ENCODE results near the gene QSER1. TPM values are rescaled to one million over a fixed set of nuclear protein-coding genes. Genes with fewer than 3 reads are reported as not detected.

The QSER1 gene
- total RNA-seq, 1 experiment from 2014 or later: 111 TPM

DNA sequence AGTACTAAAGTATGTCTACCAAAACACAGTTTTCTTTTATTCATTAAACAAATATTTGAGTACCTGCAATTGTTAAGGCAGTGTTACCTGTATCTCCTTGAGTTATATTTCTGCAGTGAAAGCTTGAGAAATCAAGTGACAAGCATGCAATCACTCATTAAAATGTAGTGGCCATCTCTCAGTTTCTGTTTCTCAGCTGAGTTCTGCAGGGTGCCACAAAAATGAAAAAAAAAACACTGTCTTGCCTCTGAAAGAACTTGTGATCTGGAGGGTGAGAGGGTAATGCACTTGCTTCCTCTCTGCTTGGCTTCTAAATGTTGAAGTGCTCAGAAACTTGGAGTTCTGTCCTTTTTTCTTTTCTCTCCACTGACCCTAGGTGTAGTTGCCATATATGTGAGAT, 6.8 kb downstream of the QSER1 start:
- BruUV-seq (replicated peaks): no TSS peak
- POLR2A ChIA-PET (ENCODE audit: low non-redundant PET): no interaction called here
- Histone ChIP-seq H3K4me1 (ENCODE audit: insufficient read depth, low read length, poor library complexity, severe bottlenecking) (peaks cover 15% of the 10 kb centered on the region), H3K9me3 (ENCODE audit: low read depth, low read length, poor library complexity, severe bottlenecking) (no peaks in the 10 kb centered on the region), H3K36me3 (ENCODE audit: insufficient read depth, low read length, poor library complexity, severe bottlenecking) (no peaks in the 10 kb centered on the region), H3K4me3 (ENCODE audit: low read depth, low read length, poor library complexity, severe bottlenecking) (no peak overlapping the region), H3K27me3 (replicated peaks; ENCODE audit: insufficient read depth, low read depth, low read length, poor library complexity) (no peaks in the 10 kb centered on the region), H3K27ac (ENCODE audit: low read depth, low read length, poor library complexity, severe bottlenecking) (no peak overlapping the region)
- TF ChIP-seq EZH2 (IDR thresholded peaks at IDR 0.05; ENCODE audit: borderline replicate concordance, low read depth, low read length, poor library complexity, severe bottlenecking) (no peak), CTCF (conservative IDR thresholded peaks at IDR 0.05; ENCODE audit: low read depth, low read length) (no peak)
- CTCF ChIA-PET: no interaction called here
- intact Hi-C loops (cut with micrococcal nuclease; ENCODE audit: unreplicated experiment): no loop called here
- no peak for DNase-seq (ENCODE audit: low spot score)

DNA sequence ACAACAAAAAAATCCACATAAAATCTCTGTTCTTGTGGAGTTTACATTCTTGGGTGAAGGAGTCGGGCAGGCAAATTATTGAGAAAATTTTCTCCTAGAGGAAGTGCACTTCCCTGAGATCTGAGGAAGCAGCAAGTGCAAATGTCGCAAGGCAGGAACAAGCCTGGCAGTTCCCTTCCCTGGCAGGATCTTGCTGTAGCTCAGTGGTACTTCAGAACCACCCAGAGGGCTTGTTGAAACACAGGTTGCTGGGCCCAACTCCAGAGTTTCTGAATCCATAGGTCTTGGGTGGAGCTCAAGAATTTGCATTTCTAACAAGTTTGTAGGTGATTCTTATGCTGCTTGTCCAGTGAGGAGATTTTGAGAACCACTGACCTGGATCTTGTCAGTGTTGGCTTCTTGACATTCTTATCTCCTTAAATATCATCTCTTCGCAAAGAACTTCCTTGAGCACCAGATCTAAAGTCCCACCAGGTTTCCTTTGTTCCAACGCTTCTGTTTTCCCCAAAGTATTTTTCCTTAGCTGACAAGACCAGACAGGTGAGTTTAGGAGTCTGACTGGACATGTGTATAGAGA, 9.6 kb downstream of the QSER1 start:
- no TSS peak for BruUV-seq (replicated peaks)
- H3K4me1 ChIP-seq (ENCODE audit: insufficient read depth, low read length, poor library complexity, severe bottlenecking): peaks cover 15% of the 10 kb centered on the region
- H3K4me3 ChIP-seq (ENCODE audit: low read depth, low read length, poor library complexity, severe bottlenecking): no peak overlapping the region
- H3K27me3 ChIP-seq (replicated peaks; ENCODE audit: insufficient read depth, low read depth, low read length, poor library complexity): no peaks in the 10 kb centered on the region
- intact Hi-C loops (cut with micrococcal nuclease; ENCODE audit: unreplicated experiment): no loop called here
- POLR2A ChIA-PET (ENCODE audit: low non-redundant PET): no interaction called here
- CTCF ChIA-PET: no interaction called here
- DNase-seq (ENCODE audit: low spot score): no peak
- TF ChIP-seq EZH2 (IDR thresholded peaks at IDR 0.05; ENCODE audit: borderline replicate concordance, low read depth, low read length, poor library complexity, severe bottlenecking) (no peak), CTCF (conservative IDR thresholded peaks at IDR 0.05; ENCODE audit: low read depth, low read length) (no peak)
- no peaks in the 10 kb centered on the region for H3K9me3 ChIP-seq (ENCODE audit: low read depth, low read length, poor library complexity, severe bottlenecking)
- H3K27ac ChIP-seq (ENCODE audit: low read depth, low read length, poor library complexity, severe bottlenecking): no peak overlapping the region
- H3K36me3 ChIP-seq (ENCODE audit: insufficient read depth, low read length, poor library complexity, severe bottlenecking): no peaks in the 10 kb centered on the region

DNA sequence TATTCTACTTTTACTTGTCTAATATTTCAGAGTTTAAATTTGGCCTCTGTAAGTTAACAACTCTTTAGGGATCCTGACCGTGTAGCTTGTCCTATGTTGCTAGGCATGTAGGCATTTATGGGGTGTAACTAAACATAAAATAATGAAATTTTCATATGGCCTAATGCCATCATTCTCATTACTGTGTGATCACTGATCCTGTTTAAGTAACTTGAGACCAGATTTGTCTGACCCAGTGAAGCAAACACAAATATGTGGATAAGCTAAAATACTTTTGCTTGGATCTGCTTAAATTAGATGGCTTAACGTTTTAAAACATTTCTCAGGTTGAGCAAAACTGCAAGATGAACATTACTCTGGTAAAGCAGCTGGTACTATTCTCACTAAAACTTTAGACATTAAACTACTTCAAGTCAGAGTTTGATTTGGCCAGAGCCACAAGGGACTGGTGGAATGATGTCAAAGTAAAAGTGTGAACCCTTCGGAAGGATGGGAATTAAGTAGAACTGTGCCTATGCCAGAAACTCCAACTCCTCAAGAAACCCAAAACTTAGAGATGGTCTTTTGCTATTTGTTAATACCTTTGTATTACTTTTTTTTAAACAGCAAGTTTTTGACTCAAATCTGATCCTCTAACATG, 12.5 kb downstream of the QSER1 start:
- intact Hi-C loops (cut with micrococcal nuclease; ENCODE audit: unreplicated experiment): no loop called here
- Histone ChIP-seq H3K27ac (ENCODE audit: low read depth, low read length, poor library complexity, severe bottlenecking) (peak overlapping the region; percentile 2), H3K9me3 (ENCODE audit: low read depth, low read length, poor library complexity, severe bottlenecking) (no peaks in the 10 kb centered on the region), H3K27me3 (replicated peaks; ENCODE audit: insufficient read depth, low read depth, low read length, poor library complexity) (no peaks in the 10 kb centered on the region), H3K4me3 (ENCODE audit: low read depth, low read length, poor library complexity, severe bottlenecking) (no peak overlapping the region), H3K36me3 (ENCODE audit: insufficient read depth, low read length, poor library complexity, severe bottlenecking) (no peaks in the 10 kb centered on the region), H3K4me1 (ENCODE audit: insufficient read depth, low read length, poor library complexity, severe bottlenecking) (peaks cover 15% of the 10 kb centered on the region)
- ChIA-PET POLR2A (ENCODE audit: low non-redundant PET) (no interaction called here), CTCF (interaction anchor here (1.0 to 1.2 kb wide), 2 partner anchors 13 to 113 kb away, joined by 4 to 5 read pairs; partner anchors contain the start of gene QSER1)
- TF ChIP-seq CTCF (conservative IDR thresholded peaks at IDR 0.05; ENCODE audit: low read depth, low read length) (no peak), EZH2 (IDR thresholded peaks at IDR 0.05; ENCODE audit: borderline replicate concordance, low read depth, low read length, poor library complexity, severe bottlenecking) (no peak)
- BruUV-seq (replicated peaks): no TSS peak
- peak; percentile 42 for DNase-seq (ENCODE audit: low spot score)
